HG03025 (cell line): ENCODE data around the gene KCNQ1.
"Not testable (repeated sequence)": the region's sequence is repeated elsewhere in the genome, so short reads cannot be mapped to it uniquely, and the experiment has no call there.

Experiments
- ATAC-seq: cut with Tn5 transposase; IDR thresholded peaks from one replicate; pipeline ENCODE4 v1.9.1; 2021; ENCODE audit warnings: mild to moderate bottlenecking, moderate library complexity; ENCODE audit not compliant: unreplicated experiment, low FRiP score

KCNQ1 gene

GRCh38 chr11:2625183-2625582, 180.4 kb downstream of the KCNQ1 start:
- no peak for ATAC-seq

- ATAC-seq = no peak
These were observed 185.9 kb downstream of the KCNQ1 start for GRCh38 chr11:2630679-2631078.

- ATAC-seq = no peak
These were observed 186.4 kb downstream of the KCNQ1 start for GRCh38 chr11:2631161-2631560.

GRCh38 chr11:2639763-2640162, 195.0 kb downstream of the KCNQ1 start:
- ATAC-seq = not testable (repeated sequence)

GRCh38 chr11:2641623-2642022, 196.8 kb downstream of the KCNQ1 start:
- ATAC-seq = no peak

- ATAC-seq = no peak
These were observed 198.9 kb downstream of the KCNQ1 start for GRCh38 chr11:2643746-2644145.

GRCh38 chr11:2644844-2645778, 200.3 kb downstream of the KCNQ1 start:
- ATAC-seq = no peak

GRCh38 chr11:2645779-2646118, 200.9 kb downstream of the KCNQ1 start:
- ATAC-seq = no peak

- ATAC-seq = no peak
These were observed 202.4 kb downstream of the KCNQ1 start for GRCh38 chr11:2647167-2647566.

- no peak for ATAC-seq
These were observed 203.1 kb downstream of the KCNQ1 start for GRCh38 chr11:2647953-2648352.

- ATAC-seq = no peak
These were observed 204.6 kb downstream of the KCNQ1 start for GRCh38 chr11:2649400-2649799.

- ATAC-seq = no peak
These were observed 205.0 kb downstream of the KCNQ1 start for GRCh38 chr11:2649848-2650247.

- no peak for ATAC-seq
These were observed 205.6 kb downstream of the KCNQ1 start for GRCh38 chr11:2650343-2650867.

GRCh38 chr11:2651054-2651617, 206.3 kb downstream of the KCNQ1 start:
- no peak for ATAC-seq

- ATAC-seq = no peak
These were observed 207.0 kb downstream of the KCNQ1 start for GRCh38 chr11:2651826-2652271.

GRCh38 chr11:2652333-2653197, 207.8 kb downstream of the KCNQ1 start:
- no peak for ATAC-seq

- ATAC-seq = no peak
These were observed 208.4 kb downstream of the KCNQ1 start for GRCh38 chr11:2653198-2653551.

- ATAC-seq = no peak
These were observed 209.3 kb downstream of the KCNQ1 start for GRCh38 chr11:2653930-2654739.

- no peak for ATAC-seq
These were observed 210.4 kb downstream of the KCNQ1 start for GRCh38 chr11:2655016-2655719.
